ENCODE measurements around the gene TBC1D10A. TPM values are rescaled to one million over a fixed set of nuclear protein-coding genes. Genes with fewer than 3 reads are reported as not detected.

Gene TBC1D10A
- total RNA-seq, 1 experiment from 2014 or later: 8.4 TPM

GRCh38 chr22:30321461-30321860, 5.3 kb downstream of the TBC1D10A start:
- Histone ChIP-seq H3K9me3 (ENCODE audit: control insufficient read depth, low read depth, low read length) (no peaks in the 10 kb centered on the region), H3K79me2 (ENCODE audit: insufficient read depth, low read length) (no peaks in the 10 kb centered on the region), H4K8ac (replicated peaks; ENCODE audit: insufficient read length, low read depth, low read length) (no peak overlapping the region), H3K23me2 (ENCODE audit: insufficient read length, low read depth, low read length, poor library complexity, severe bottlenecking) (peaks cover 7% of the 10 kb centered on the region), H3K23ac (ENCODE audit: insufficient read length, low read depth, low read length) (no peak overlapping the region), H2AFZ (ENCODE audit: low read length) (no peak overlapping the region), H3K27me3 (ENCODE audit: insufficient read depth, low read length) (no peaks in the 10 kb centered on the region), H3K4ac (ENCODE audit: low read depth, low read length) (no peak overlapping the region), H3K4me2 (ENCODE audit: insufficient read depth, insufficient read length, low read length) (no peak overlapping the region), H3K56ac (ENCODE audit: insufficient read length, low read depth, low read length) (no peak overlapping the region), H3K9ac (ENCODE audit: extremely low read depth, insufficient read length, low read length) (no peak overlapping the region), H2BK15ac (ENCODE audit: low read depth, low read length) (no peak overlapping the region), H2BK5ac (ENCODE audit: insufficient read length, low read length) (no peak overlapping the region), H3K14ac (ENCODE audit: insufficient read depth, low read length) (no peak overlapping the region), H2BK12ac (ENCODE audit: insufficient read length, low read depth, low read length) (no peak overlapping the region), H4K20me1 (ENCODE audit: control insufficient read depth, insufficient read depth, insufficient read length) (peaks cover 2% of the 10 kb centered on the region), H2AK5ac (ENCODE audit: insufficient read length, low read length) (no peak overlapping the region), H3K18ac (ENCODE audit: insufficient read length, low read depth, low read length) (no peak overlapping the region), H3K4me1 (ENCODE audit: insufficient read depth, low read length) (no peaks in the 10 kb centered on the region), H2BK120ac (ENCODE audit: low read depth, low read length, poor library complexity, severe bottlenecking) (no peak overlapping the region), H4K5ac (ENCODE audit: insufficient read length, low read depth, low read length) (no peak overlapping the region), H3T11ph (ENCODE audit: low read length) (no peak overlapping the region), H3K27ac (ENCODE audit: insufficient read length, low read depth, low read length) (no peak overlapping the region), H2BK20ac (ENCODE audit: low read depth, low read length, poor library complexity, severe bottlenecking) (no peak overlapping the region), H3K79me1 (ENCODE audit: insufficient read depth, low read depth, low read length, poor library complexity, severe bottlenecking) (no peaks in the 10 kb centered on the region), H4K91ac (ENCODE audit: insufficient read length, low read depth, low read length) (no peak overlapping the region)
- Mint-ChIP-seq H3K4me3 (no peak overlapping the region), H3K36me3 (ENCODE audit: insufficient read depth in 1 of 3, low read depth in 3 of 3) (no peaks in the 10 kb centered on the region), H3K27ac (peak overlapping the region in 1 of 3 experiments; percentile 49; a peak in 2 of 7 replicates), H3K9me3 (no peaks in the 10 kb centered on the region), H3K27me3 (ENCODE audit: low read depth) (no peaks in the 10 kb centered on the region), H3K4me1 (peaks cover 14 to 17% of the 10 kb centered on the region in 2 experiments)
- TF ChIP-seq, protein P1, sequence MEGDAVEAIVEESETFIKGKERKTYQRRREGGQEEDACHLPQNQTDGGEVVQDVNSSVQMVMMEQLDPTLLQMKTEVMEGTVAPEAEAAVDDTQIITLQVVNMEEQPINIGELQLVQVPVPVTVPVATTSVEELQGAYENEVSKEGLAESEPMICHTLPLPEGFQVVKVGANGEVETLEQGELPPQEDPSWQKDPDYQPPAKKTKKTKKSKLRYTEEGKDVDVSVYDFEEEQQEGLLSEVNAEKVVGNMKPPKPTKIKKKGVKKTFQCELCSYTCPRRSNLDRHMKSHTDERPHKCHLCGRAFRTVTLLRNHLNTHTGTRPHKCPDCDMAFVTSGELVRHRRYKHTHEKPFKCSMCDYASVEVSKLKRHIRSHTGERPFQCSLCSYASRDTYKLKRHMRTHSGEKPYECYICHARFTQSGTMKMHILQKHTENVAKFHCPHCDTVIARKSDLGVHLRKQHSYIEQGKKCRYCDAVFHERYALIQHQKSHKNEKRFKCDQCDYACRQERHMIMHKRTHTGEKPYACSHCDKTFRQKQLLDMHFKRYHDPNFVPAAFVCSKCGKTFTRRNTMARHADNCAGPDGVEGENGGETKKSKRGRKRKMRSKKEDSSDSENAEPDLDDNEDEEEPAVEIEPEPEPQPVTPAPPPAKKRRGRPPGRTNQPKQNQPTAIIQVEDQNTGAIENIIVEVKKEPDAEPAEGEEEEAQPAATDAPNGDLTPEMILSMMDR (conservative IDR thresholded peaks at IDR 0.05): no peak
- WGBS (ENCODE audit: extremely low coverage, insufficient read length, low lambda C conversion rate): no CpG with 5 or more reads among the region's 2 CpGs
- no peak for DNase-seq

Data from H9 (cell line).